PC-3 (cell line): Measurements from ENCODE around the gene C11orf98. TPM values are rescaled to one million over a fixed set of nuclear protein-coding genes. Genes with fewer than 3 reads are reported as not detected.
A peak's percentile ranks its signal among the peaks of the same experiment; 100 is the strongest.

Experiments used
- ATAC-seq: fragments of 200-7000 bp; cut with Tn5 transposase; 2 replicates; pipeline ENCODE4 v1.9.1; 2020; ENCODE audit warnings: mild to moderate bottlenecking, moderate library complexity
- BruUV-seq: library from RNA; stranded (reverse); fragments of 400-500 nt; replicated peaks from 2 replicates; lab custom pipeline; 2021; lab: Mats Ljungman, UMichigan
- CTCF ChIA-PET: fragments of 300-600 bp; sonication (Branson Sonifier 250); formaldehyde crosslinking; loops from one replicate; lab custom pipeline; 2022; ENCODE audit warnings: antibody characterized with exemption; lab: Charles Lee
- POLR2A ChIA-PET: fragments of 300-600 bp; sonication (Branson Sonifier 250); formaldehyde crosslinking; loops from one replicate; lab custom pipeline; 2022; ENCODE audit warnings: antibody characterized with exemption; ENCODE audit not compliant: unreplicated experiment; lab: Charles Lee
- DNase-seq: peaks from one replicate; pipeline ENCODE4 v3.0.0-alpha.2; 2015
- H2AFZ ChIP-seq: fragments of 300-600 bp; sonication (generic); 2 replicates; pipeline ENCODE4 v1.6.0; 2016; ENCODE audit warnings: antibody characterized with exemption, low read length
- H3F3A ChIP-seq: fragments of 300-600 bp; sonication (generic); one replicate; pipeline ENCODE4 v1.6.0; 2017; ENCODE audit warnings: antibody characterized with exemption, low read length, control low read depth, mild to moderate bottlenecking; ENCODE audit not compliant: unreplicated experiment
- H3K27ac ChIP-seq: fragments of 300-600 bp; sonication (generic); 2 replicates; pipeline ENCODE4 v1.5.1; 2016; ENCODE audit warnings: mild to moderate bottlenecking, low read length
- H3K27me3 ChIP-seq: fragments of 300-600 bp; sonication (generic); 2 replicates; pipeline ENCODE4 v1.6.1; 2016; ENCODE audit warnings: low read length, mixed read lengths
- H3K36me3 ChIP-seq: fragments of 300-600 bp; sonication (generic); 2 replicates; pipeline ENCODE4 v1.6.1; 2016; ENCODE audit warnings: low read depth, mixed run types, low read length, mixed read lengths
- H3K4me1 ChIP-seq: fragments of 300-600 bp; sonication (generic); 2 replicates; pipeline ENCODE4 v1.5.1; 2016; ENCODE audit warnings: low read length; ENCODE audit not compliant: insufficient read depth
- H3K4me2 ChIP-seq: fragments of 300-600 bp; sonication (generic); 2 replicates; pipeline ENCODE4 v1.6.0; 2016; ENCODE audit warnings: low read length
- H3K4me3 ChIP-seq: fragments of 300-600 bp; sonication (generic); 2 replicates; pipeline ENCODE4 v1.5.1; 2016; ENCODE audit warnings: mild to moderate bottlenecking, low read length, mixed read lengths
- H3K79me2 ChIP-seq: fragments of 300-600 bp; sonication (generic); 2 replicates; pipeline ENCODE4 v1.6.1; 2017; ENCODE audit warnings: low read length, mixed read lengths
- H3K9ac ChIP-seq: fragments of 300-600 bp; sonication (generic); 2 replicates; pipeline ENCODE4 v1.6.0; 2016; ENCODE audit warnings: mild to moderate bottlenecking, low read length
- H3K9me2 ChIP-seq: fragments of 300-600 bp; sonication (generic); replicated peaks from 2 replicates; pipeline ENCODE4 v1.6.1; 2016; ENCODE audit warnings: mixed run types, low read length, mixed read lengths
- H3K9me3 ChIP-seq: fragments of 300-600 bp; sonication (generic); 2 replicates; pipeline ENCODE4 v1.6.1; 2016; ENCODE audit warnings: low read length, mixed read lengths
- H4K20me1 ChIP-seq: fragments of 300-600 bp; sonication (generic); 2 replicates; pipeline ENCODE4 v1.6.1; 2016; ENCODE audit warnings: low read length, mixed read lengths
- EZH2 ChIP-seq: fragments of 300-600 bp; sonication (generic); IDR thresholded peaks from one replicate; pipeline ENCODE4 v1.6.1; 2017; ENCODE audit warnings: antibody characterized with exemption, mild to moderate bottlenecking, low read length; ENCODE audit not compliant: unreplicated experiment
- EZH2phosphoT487 ChIP-seq: fragments of 300-600 bp; sonication (generic); IDR thresholded peaks from 2 replicates; pipeline ENCODE4 v1.6.1; 2018; ENCODE audit warnings: mild to moderate bottlenecking, antibody characterized with exemption, low read length, borderline replicate concordance
- intact Hi-C: fragments of 100-400 bp; cut with micrococcal nuclease; formaldehyde crosslinking; loops from 2 replicates; pipeline ENCODE4 v1.9.0; 2023
- total RNA-seq: library from RNA; depleted of rRNA; stranded (reverse); fragments of >200 nt; gene quantifications from 2 replicates; pipeline ENCODE4 v1.2.3, GENCODE V29; 2014
- TF ChIP-seq, protein P1 (sequence below): fragments of 300-600 bp; sonication (generic); conservative IDR thresholded peaks from 2 replicates; pipeline ENCODE4 v1.5.1; 2017; ENCODE audit warnings: antibody characterized with exemption, low read depth, mild to moderate bottlenecking, low read length

Gene C11orf98
- total RNA-seq, 1 experiment from 2014 or later: 302 TPM

- ChIA-PET POLR2A (interaction anchor here (0.6 kb wide), 1 partner anchor 150 kb away, joined by 6 read pairs; no protein-coding TSS in a partner anchor), CTCF (no interaction called here)
- intact Hi-C loops: loop anchor here (10.0 kb wide), 1 partner anchor 295 kb away; no protein-coding TSS in a partner anchor
- no peak within 1 kb of the TSS for H3K27ac ChIP-seq
- H3F3A ChIP-seq: peaks cover 3% of the 10 kb centered on the region
- ATAC-seq (peak; percentile 27; the same call in 1 of the 2 replicates), DNase-seq (no peak)
- no peaks in the 10 kb centered on the region for H3K79me2 ChIP-seq
- H4K20me1 ChIP-seq: no peaks in the 10 kb centered on the region
- H3K36me3 ChIP-seq: peaks cover 23% of the 10 kb centered on the region
- no peak within 1 kb of the TSS for H3K4me2 ChIP-seq
- no peaks in the 10 kb centered on the region for H3K9me3 ChIP-seq
- H2AFZ ChIP-seq: no peak within 1 kb of the TSS
- TF ChIP-seq EZH2phosphoT487: no peak
- TF ChIP-seq, protein P1, sequence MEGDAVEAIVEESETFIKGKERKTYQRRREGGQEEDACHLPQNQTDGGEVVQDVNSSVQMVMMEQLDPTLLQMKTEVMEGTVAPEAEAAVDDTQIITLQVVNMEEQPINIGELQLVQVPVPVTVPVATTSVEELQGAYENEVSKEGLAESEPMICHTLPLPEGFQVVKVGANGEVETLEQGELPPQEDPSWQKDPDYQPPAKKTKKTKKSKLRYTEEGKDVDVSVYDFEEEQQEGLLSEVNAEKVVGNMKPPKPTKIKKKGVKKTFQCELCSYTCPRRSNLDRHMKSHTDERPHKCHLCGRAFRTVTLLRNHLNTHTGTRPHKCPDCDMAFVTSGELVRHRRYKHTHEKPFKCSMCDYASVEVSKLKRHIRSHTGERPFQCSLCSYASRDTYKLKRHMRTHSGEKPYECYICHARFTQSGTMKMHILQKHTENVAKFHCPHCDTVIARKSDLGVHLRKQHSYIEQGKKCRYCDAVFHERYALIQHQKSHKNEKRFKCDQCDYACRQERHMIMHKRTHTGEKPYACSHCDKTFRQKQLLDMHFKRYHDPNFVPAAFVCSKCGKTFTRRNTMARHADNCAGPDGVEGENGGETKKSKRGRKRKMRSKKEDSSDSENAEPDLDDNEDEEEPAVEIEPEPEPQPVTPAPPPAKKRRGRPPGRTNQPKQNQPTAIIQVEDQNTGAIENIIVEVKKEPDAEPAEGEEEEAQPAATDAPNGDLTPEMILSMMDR: no peak
- no peak for TF ChIP-seq EZH2
- no peaks in the 10 kb centered on the region for H3K4me1 ChIP-seq
- no TSS peak for BruUV-seq
- no peak within 1 kb of the TSS for H3K9ac ChIP-seq
- no peaks in the 10 kb centered on the region for H3K9me2 ChIP-seq
- no peaks in the 10 kb centered on the region for H3K27me3 ChIP-seq
- H3K4me3 ChIP-seq: no peak within 1 kb of the TSS
These were observed 24.6 kb upstream of the C11orf98 start, which contains the start of gene LRRN4CL for GRCh38 chr11:62689421-62690183. TSS of gene LRRN4CL (minus strand) at chr11:62689530. CDS start at chr11:62688508, 1,022 bp downstream.

DNA sequence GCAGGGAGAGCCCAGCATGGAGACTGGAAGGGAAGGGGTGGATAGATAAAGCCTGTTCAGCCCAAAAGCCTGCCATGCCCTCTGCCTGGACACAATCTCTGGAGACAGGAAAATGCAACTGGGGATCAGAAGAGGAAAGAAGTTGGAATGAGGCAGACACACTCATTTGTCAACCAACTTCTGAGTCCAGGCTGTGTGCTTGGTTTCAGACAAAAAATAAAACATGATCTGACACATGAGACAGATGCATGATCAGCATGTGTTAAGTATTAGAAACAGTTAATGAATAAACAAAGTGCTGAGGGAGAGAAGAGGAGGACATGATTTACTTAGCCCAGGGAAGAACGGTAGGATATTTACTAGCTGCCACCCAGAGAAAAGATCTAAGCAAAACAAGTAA, 23.5 kb upstream of the C11orf98 start:
- Histone ChIP-seq H3K9ac (no peak overlapping the region), H2AFZ (no peak overlapping the region), H3K27ac (no peak overlapping the region), H4K20me1 (no peaks in the 10 kb centered on the region), H3K27me3 (no peaks in the 10 kb centered on the region), H3K4me1 (no peaks in the 10 kb centered on the region), H3K4me3 (no peak overlapping the region), H3F3A (no peaks in the 10 kb centered on the region), H3K9me3 (no peaks in the 10 kb centered on the region), H3K4me2 (no peak overlapping the region), H3K79me2 (no peaks in the 10 kb centered on the region), H3K36me3 (peaks cover 19% of the 10 kb centered on the region), H3K9me2 (no peaks in the 10 kb centered on the region)
- intact Hi-C loops: no loop called here
- CTCF ChIA-PET: interaction anchor here (0.6 kb wide), 1 partner anchor 71 kb away, joined by 6 read pairs; no protein-coding TSS in a partner anchor
- DNase-seq (no peak), ATAC-seq (no peak)
- no TSS peak for BruUV-seq
- TF ChIP-seq EZH2: no peak
- TF ChIP-seq, protein P1: no peak
- no peak for TF ChIP-seq EZH2phosphoT487
- POLR2A ChIA-PET: no interaction called here
